ENCODE measurements around the gene ALLC. TPM values are rescaled to one million over a fixed set of nuclear protein-coding genes. Genes with fewer than 3 reads are reported as not detected.

The ALLC gene
- total RNA-seq: not detected in 2 replicates

GRCh38 chr2:3657881-3658280 lies at the start of gene ALLC:
TSS of gene ALLC (plus strand) at chr2:3658200. CDS start at chr2:3671158, 12,958 bp downstream.

DNA sequence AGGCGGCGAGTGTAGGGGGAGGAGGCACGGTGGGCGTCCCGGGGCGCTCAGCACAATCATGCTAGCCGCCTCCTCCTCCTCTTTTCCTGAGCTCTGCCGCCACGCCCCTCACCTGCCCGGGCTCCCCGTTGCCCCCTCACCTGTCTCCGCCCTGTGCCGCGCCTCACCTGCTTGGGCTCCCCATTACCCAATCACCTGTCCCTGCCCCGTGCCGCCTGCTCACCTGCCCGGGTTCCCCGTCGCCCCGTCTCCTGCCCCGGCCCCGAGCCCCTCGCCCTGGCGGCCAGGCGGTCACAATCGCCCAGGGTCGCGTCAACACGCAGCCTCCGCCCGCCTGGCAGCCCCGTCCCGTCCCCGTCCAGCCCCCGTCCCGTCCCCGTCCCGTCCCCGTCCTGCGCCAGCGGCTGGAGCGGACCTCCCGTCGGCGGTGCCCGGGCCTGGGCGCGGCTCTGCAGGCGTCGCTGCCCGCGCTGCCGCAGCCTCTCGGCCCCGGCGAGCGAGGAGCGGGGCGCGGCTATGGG lies 45.3 kb downstream of the ALLC start, which contains the start of gene DCDC2C:
TSS of gene DCDC2C (plus strand) at position 340 of the 521 bp plus-strand sequence. CDS start at position 517, 177 bp downstream.

Other genes starting within 250 kb of the ALLC start
- 68.0 and 68.4 TPM in 2 replicates for gene ADI1, start 138.7 kb upstream of the ALLC start, total RNA-seq
- 36.1 and 45.0 TPM in 2 replicates for gene RNASEH1, start 99.9 kb upstream of the ALLC start, total RNA-seq
- gene RPS7, start 82.9 kb upstream of the ALLC start, total RNA-seq: 1,169 and 1,182 TPM in 2 replicates
- 0.31 and 0.92 TPM in 2 replicates for gene COLEC11, start 63.1 kb upstream of the ALLC start, total RNA-seq
- not detected in 2 replicates for gene DCDC2C, start 45.4 kb downstream of the ALLC start, total RNA-seq